Measurements from ENCODE around the gene PGM2L1. TPM values are rescaled to one million over a fixed set of nuclear protein-coding genes. Genes with fewer than 3 reads are reported as not detected.

The PGM2L1 gene
- total and polyA plus RNA-seq, 4 donors, result 0.33 to 8.2 (median 1.2) TPM

DNA sequence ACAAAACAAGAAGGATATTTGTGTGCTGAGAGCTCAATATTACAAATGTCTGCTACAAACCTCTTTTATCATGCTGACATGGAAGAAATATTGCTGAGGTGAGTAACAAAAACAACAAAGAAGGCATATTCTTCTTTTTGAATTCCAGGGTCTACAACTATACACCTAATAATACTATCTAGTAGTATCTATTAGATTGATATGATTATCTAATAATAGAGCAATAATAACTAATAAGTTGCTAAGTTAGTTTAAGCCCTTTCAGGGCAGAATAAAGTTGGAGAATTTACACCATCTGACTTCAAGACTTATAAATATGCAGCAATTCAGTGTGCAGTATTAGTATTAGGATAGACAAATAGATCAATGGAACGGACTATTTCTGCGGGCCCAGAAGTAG, 11.4 kb upstream of the PGM2L1 start:
- Histone ChIP-seq H3K9me3 (ENCODE audit: control insufficient read depth in 4 of 4, low read length in 3 of 4) (no peaks in the 10 kb centered on the region), H3K9ac (ENCODE audit: low read depth in 1 of 2, low read length in 2 of 2) (no peak overlapping the region), H3K4me3 (ENCODE audit: low read depth in 1 of 3, low read length in 3 of 3) (no peak overlapping the region), H3K27me3 (ENCODE audit: control insufficient read depth in 4 of 4, insufficient read depth in 4 of 4, low read length in 3 of 4) (no peaks in the 10 kb centered on the region), H3K4me1 (ENCODE audit: control insufficient read depth in 4 of 4, insufficient read depth in 4 of 4, low read length in 3 of 4) (no peaks in the 10 kb centered on the region), H3K36me3 (ENCODE audit: control insufficient read depth in 4 of 4, insufficient read depth in 3 of 4, low read depth in 1 of 4, low read length in 3 of 4) (no peaks in the 10 kb centered on the region), H3K27ac (ENCODE audit: low read depth in 1 of 2, low read length in 2 of 2) (no peak overlapping the region)
- DNase-seq (ENCODE audit: low spot score), result no peak
- TF ChIP-seq GABPA (IDR thresholded peaks at IDR 0.05 in 1 of 2, conservative IDR thresholded peaks at IDR 0.05 in 1 of 2) (no peak), FOXA1 (IDR thresholded peaks at IDR 0.05) (no peak), TAF1 (conservative IDR thresholded peaks at IDR 0.05) (no peak), EGR1 (IDR thresholded peaks at IDR 0.05; ENCODE audit: low read depth in 2 of 2) (no peak), RAD21 (IDR thresholded peaks at IDR 0.05) (no peak), NR2F2 (IDR thresholded peaks at IDR 0.05) (no peak), HNF4G (IDR thresholded peaks at IDR 0.05) (no peak), JUND (IDR thresholded peaks at IDR 0.05) (no peak), RXRA (IDR thresholded peaks at IDR 0.05) (no peak), SP1 (IDR thresholded peaks at IDR 0.05) (no peak), YY1 (IDR thresholded peaks at IDR 0.05) (no peak)
- TF ChIP-seq, protein P1, sequence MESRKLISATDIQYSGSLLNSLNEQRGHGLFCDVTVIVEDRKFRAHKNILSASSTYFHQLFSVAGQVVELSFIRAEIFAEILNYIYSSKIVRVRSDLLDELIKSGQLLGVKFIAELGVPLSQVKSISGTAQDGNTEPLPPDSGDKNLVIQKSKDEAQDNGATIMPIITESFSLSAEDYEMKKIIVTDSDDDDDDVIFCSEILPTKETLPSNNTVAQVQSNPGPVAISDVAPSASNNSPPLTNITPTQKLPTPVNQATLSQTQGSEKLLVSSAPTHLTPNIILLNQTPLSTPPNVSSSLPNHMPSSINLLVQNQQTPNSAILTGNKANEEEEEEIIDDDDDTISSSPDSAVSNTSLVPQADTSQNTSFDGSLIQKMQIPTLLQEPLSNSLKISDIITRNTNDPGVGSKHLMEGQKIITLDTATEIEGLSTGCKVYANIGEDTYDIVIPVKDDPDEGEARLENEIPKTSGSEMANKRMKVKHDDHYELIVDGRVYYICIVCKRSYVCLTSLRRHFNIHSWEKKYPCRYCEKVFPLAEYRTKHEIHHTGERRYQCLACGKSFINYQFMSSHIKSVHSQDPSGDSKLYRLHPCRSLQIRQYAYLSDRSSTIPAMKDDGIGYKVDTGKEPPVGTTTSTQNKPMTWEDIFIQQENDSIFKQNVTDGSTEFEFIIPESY (IDR thresholded peaks at IDR 0.05), result no peak
- TF ChIP-seq, protein P2, sequence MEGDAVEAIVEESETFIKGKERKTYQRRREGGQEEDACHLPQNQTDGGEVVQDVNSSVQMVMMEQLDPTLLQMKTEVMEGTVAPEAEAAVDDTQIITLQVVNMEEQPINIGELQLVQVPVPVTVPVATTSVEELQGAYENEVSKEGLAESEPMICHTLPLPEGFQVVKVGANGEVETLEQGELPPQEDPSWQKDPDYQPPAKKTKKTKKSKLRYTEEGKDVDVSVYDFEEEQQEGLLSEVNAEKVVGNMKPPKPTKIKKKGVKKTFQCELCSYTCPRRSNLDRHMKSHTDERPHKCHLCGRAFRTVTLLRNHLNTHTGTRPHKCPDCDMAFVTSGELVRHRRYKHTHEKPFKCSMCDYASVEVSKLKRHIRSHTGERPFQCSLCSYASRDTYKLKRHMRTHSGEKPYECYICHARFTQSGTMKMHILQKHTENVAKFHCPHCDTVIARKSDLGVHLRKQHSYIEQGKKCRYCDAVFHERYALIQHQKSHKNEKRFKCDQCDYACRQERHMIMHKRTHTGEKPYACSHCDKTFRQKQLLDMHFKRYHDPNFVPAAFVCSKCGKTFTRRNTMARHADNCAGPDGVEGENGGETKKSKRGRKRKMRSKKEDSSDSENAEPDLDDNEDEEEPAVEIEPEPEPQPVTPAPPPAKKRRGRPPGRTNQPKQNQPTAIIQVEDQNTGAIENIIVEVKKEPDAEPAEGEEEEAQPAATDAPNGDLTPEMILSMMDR (IDR thresholded peaks at IDR 0.05; ENCODE audit: low read depth, low read length, missing input control), result no peak
- TF ChIP-seq, protein P3, sequence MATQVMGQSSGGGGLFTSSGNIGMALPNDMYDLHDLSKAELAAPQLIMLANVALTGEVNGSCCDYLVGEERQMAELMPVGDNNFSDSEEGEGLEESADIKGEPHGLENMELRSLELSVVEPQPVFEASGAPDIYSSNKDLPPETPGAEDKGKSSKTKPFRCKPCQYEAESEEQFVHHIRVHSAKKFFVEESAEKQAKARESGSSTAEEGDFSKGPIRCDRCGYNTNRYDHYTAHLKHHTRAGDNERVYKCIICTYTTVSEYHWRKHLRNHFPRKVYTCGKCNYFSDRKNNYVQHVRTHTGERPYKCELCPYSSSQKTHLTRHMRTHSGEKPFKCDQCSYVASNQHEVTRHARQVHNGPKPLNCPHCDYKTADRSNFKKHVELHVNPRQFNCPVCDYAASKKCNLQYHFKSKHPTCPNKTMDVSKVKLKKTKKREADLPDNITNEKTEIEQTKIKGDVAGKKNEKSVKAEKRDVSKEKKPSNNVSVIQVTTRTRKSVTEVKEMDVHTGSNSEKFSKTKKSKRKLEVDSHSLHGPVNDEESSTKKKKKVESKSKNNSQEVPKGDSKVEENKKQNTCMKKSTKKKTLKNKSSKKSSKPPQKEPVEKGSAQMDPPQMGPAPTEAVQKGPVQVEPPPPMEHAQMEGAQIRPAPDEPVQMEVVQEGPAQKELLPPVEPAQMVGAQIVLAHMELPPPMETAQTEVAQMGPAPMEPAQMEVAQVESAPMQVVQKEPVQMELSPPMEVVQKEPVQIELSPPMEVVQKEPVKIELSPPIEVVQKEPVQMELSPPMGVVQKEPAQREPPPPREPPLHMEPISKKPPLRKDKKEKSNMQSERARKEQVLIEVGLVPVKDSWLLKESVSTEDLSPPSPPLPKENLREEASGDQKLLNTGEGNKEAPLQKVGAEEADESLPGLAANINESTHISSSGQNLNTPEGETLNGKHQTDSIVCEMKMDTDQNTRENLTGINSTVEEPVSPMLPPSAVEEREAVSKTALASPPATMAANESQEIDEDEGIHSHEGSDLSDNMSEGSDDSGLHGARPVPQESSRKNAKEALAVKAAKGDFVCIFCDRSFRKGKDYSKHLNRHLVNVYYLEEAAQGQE (IDR thresholded peaks at IDR 0.05), result no peak
- TF ChIP-seq, protein P4, sequence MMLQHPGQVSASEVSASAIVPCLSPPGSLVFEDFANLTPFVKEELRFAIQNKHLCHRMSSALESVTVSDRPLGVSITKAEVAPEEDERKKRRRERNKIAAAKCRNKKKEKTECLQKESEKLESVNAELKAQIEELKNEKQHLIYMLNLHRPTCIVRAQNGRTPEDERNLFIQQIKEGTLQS (IDR thresholded peaks at IDR 0.05), result no peak
- TF ChIP-seq, protein P5, sequence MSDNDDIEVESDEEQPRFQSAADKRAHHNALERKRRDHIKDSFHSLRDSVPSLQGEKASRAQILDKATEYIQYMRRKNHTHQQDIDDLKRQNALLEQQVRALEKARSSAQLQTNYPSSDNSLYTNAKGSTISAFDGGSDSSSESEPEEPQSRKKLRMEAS (IDR thresholded peaks at IDR 0.05), result no peak
- WGBS, result 93% methylated on average over 2 of the region's 2 CpGs

All from liver (tissue), 9 donors.